Fibroblast of lung (primary cell): ENCODE results near the gene THBS4. TPM values are rescaled to one million over a fixed set of nuclear protein-coding genes. Genes with fewer than 3 reads are reported as not detected.

ENCODE experiments used
- DNase-seq, 2 donors: peaks; one replicate each; pipeline versions ENCODE4 v3.0.0 to v3.0.0-alpha.2; 2010; ENCODE audit warnings: low read depth in 2 of 2
- H2AFZ ChIP-seq: 2 replicates; pipeline ENCODE4 v1.5.1; 2012; ENCODE audit warnings: low read length, control low read depth, inconsistent platforms
- H3K27ac ChIP-seq: 2 replicates; pipeline ENCODE4 v1.5.1; 2011; ENCODE audit warnings: low read length, control low read depth; ENCODE audit not compliant: insufficient read depth
- H3K27me3 ChIP-seq: 2 replicates; pipeline ENCODE4 v1.5.1; 2011; ENCODE audit warnings: mild to moderate bottlenecking, low read length; ENCODE audit not compliant: control insufficient read depth, insufficient read depth
- H3K36me3 ChIP-seq: 2 replicates; pipeline ENCODE4 v1.5.1; 2011; ENCODE audit warnings: low read length; ENCODE audit not compliant: control insufficient read depth, insufficient read depth
- H3K4me1 ChIP-seq: 2 replicates; pipeline ENCODE4 v1.5.1; 2011; ENCODE audit warnings: low read length; ENCODE audit not compliant: control insufficient read depth, insufficient read depth; ENCODE audit errors: extremely low read depth
- H3K4me2 ChIP-seq: 2 replicates; pipeline ENCODE4 v1.5.1; 2011; ENCODE audit warnings: low read length, control low read depth; ENCODE audit not compliant: insufficient read depth; ENCODE audit errors: extremely low read depth
- H3K4me3 ChIP-seq, 4 experiments: fragments of 200-600 bp in 1 of 4; sonication (generic) in 1 of 4; replicated peaks in 1 of 4; 2 replicates each; pipeline ENCODE4 v1.5.1; 2011 to 2016; ENCODE audit warnings: low read length in 4 of 4, low read depth in 3 of 4, mild to moderate bottlenecking in 3 of 4, control low read depth in 2 of 4, inconsistent platforms in 1 of 4, mixed read lengths in 1 of 4; ENCODE audit not compliant: insufficient read depth in 1 of 4; ENCODE audit errors: control extremely low read depth in 1 of 4
- H3K79me2 ChIP-seq: 2 replicates; pipeline ENCODE4 v1.5.1; 2012; ENCODE audit warnings: mild to moderate bottlenecking, low read length, inconsistent platforms; ENCODE audit not compliant: control insufficient read depth, insufficient read depth
- H3K9ac ChIP-seq: 2 replicates; pipeline ENCODE4 v1.5.1; 2011; ENCODE audit warnings: mild to moderate bottlenecking, low read length, control low read depth; ENCODE audit not compliant: insufficient read depth
- H3K9me3 ChIP-seq: 2 replicates; pipeline ENCODE4 v1.5.1; 2012; ENCODE audit warnings: low read depth, low read length; ENCODE audit not compliant: control insufficient read depth, insufficient read depth
- H4K20me1 ChIP-seq: 2 replicates; pipeline ENCODE4 v1.5.1; 2011; ENCODE audit warnings: low read length; ENCODE audit not compliant: control insufficient read depth, insufficient read depth; ENCODE audit errors: extremely low read depth
- EZH2 ChIP-seq: IDR thresholded peaks from 2 replicates; pipeline ENCODE4 v1.5.1; 2012; ENCODE audit warnings: low read length, control low read depth, mild to moderate bottlenecking; ENCODE audit errors: missing control alignments
- polyA plus RNA-seq, 2 donors: library from polyadenylated mRNA; depleted of rRNA in 1 of 2; stranded (reverse) in 1 of 2; unstranded in 1 of 2; fragments of >200 nt; gene quantifications; 2 replicates each; pipeline ENCODE4 v1.2.1, GENCODE V29; 2011 to 2012; ENCODE audit warnings: missing spikeins in 1 of 2
- total RNA-seq: library from RNA; depleted of rRNA; stranded (reverse); fragments of >200 nt; gene quantifications from 2 replicates; pipeline ENCODE4 v1.2.1, GENCODE V29; 2014
- TF ChIP-seq, protein P1 (sequence below), 2 donors: IDR thresholded peaks in 1 of 2; conservative IDR thresholded peaks in 1 of 2; 1 replicate in 1 of 2; 2 replicates in 1 of 2; pipeline ENCODE4 v1.5.1; 2011 to 2012; ENCODE audit warnings: low read length in 2 of 2, control low read depth in 1 of 2, inconsistent platforms in 1 of 2, low read depth in 1 of 2, mild to moderate bottlenecking in 1 of 2

THBS4 gene
- total and polyA plus RNA-seq, 2 donors (not counting 1 experiment from before 2014, with no cell fraction given) = 0.11 to 1.5 TPM

DNA sequence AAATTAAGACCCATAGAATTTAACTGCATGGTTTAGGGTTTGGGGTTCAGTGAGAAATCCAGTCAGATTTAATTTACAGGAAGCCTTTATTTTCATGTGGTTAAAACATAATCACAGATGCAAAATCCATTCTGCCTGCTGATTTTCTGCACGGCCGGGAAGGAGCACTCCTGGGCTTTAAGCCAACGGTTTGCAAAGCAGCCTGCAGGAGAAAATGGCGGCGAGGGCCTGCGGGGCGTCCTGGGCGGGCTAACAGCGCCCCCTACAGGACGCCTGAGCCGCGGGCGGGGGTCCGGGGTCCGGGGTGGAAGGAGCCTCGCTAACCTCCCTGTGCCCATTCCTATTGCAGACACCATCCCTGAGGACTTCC, 47.6 kb downstream of the THBS4 start:
- Histone ChIP-seq H3K9me3 (no peaks in the 10 kb centered on the region), H3K4me1 (no peaks in the 10 kb centered on the region), H4K20me1 (no peaks in the 10 kb centered on the region), H3K36me3 (no peaks in the 10 kb centered on the region), H3K27ac (no peak overlapping the region), H3K4me3 (peak overlapping the region in 2 of 4 experiments; percentile 24 to 47), H3K79me2 (no peaks in the 10 kb centered on the region), H3K9ac (no peak overlapping the region), H2AFZ (peak overlapping the region; percentile 2), H3K4me2 (no peak overlapping the region), H3K27me3 (no peaks in the 10 kb centered on the region)
- TF ChIP-seq, protein P1, sequence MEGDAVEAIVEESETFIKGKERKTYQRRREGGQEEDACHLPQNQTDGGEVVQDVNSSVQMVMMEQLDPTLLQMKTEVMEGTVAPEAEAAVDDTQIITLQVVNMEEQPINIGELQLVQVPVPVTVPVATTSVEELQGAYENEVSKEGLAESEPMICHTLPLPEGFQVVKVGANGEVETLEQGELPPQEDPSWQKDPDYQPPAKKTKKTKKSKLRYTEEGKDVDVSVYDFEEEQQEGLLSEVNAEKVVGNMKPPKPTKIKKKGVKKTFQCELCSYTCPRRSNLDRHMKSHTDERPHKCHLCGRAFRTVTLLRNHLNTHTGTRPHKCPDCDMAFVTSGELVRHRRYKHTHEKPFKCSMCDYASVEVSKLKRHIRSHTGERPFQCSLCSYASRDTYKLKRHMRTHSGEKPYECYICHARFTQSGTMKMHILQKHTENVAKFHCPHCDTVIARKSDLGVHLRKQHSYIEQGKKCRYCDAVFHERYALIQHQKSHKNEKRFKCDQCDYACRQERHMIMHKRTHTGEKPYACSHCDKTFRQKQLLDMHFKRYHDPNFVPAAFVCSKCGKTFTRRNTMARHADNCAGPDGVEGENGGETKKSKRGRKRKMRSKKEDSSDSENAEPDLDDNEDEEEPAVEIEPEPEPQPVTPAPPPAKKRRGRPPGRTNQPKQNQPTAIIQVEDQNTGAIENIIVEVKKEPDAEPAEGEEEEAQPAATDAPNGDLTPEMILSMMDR (conservative IDR thresholded peaks at IDR 0.05 in 1 of 2, IDR thresholded peaks at IDR 0.05 in 1 of 2; ENCODE audit: low read depth in 1 of 2, low read length in 2 of 2) = peak; percentile 65 to 83
- no peak for TF ChIP-seq EZH2
- peak; percentile 71 to 77 for DNase-seq

DNA sequence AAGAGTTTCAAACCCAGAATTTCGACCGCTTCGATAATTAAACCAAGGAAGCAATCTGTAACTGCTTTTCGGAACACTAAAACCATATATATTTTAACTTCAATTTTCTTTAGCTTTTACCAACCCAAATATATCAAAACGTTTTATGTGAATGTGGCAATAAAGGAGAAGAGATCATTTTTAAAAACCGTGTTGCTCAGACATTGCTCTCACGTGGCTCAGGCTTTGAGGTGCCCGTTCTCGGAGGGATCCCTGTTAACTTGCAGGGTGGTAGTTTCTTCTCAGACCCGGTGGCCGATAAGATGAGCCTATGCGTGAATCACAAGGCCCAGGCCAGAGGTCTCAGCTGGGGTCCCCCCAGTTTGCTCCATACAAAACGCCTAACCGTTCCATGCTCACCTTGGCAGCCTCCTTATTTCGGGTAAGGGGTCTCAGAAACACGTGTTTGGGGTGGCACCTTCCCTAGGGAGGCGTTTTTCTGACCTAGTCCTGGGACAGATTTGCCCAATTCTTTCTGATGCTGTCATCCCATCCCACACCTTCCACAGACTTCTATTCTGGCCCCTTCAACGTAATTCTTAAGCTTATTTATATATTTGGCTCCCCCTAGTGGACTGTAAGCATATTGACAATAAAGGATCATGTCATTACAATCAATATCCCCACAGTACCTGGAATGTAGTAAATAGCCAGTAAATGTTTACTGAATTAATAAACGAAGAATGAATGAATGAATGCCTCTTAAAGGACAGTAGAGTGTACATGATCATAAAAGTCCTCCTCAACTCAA, 48.1 kb downstream of the THBS4 start:
- no peaks in the 10 kb centered on the region for H3K36me3 ChIP-seq
- H3K4me3 ChIP-seq = peak overlapping the region in 2 of 4 experiments; percentile 24 to 47
- DNase-seq = peak; percentile 75 to 76
- H3K27ac ChIP-seq = no peak overlapping the region
- peak overlapping the region; percentile 64 for H3K4me2 ChIP-seq
- H3K4me1 ChIP-seq = no peaks in the 10 kb centered on the region
- no peaks in the 10 kb centered on the region for H3K9me3 ChIP-seq
- peak overlapping the region; percentile 23 for H2AFZ ChIP-seq
- no peaks in the 10 kb centered on the region for H4K20me1 ChIP-seq
- no peaks in the 10 kb centered on the region for H3K79me2 ChIP-seq
- no peaks in the 10 kb centered on the region for H3K27me3 ChIP-seq
- TF ChIP-seq, protein P1 (conservative IDR thresholded peaks at IDR 0.05 in 1 of 2, IDR thresholded peaks at IDR 0.05 in 1 of 2; ENCODE audit: low read depth in 1 of 2, low read length in 2 of 2) = peak; percentile 45 to 55
- no peak for TF ChIP-seq EZH2
- no peak overlapping the region for H3K9ac ChIP-seq

DNA sequence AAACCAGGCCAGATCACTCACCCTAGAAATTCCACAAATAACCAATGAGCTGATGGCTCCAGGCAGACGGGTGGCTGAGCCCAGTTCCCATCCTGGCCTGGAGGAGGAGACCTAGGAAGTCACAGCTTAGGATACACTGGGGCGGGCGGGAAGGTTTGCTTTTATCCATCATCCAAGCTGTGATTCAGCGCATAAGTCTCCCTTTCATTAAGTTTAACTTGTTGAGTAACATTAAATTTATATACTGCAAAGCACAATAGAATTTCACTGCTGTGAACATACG, 55.7 kb downstream of the THBS4 start:
- no peak for DNase-seq
- no peaks in the 10 kb centered on the region for H3K36me3 ChIP-seq
- no peak overlapping the region for H3K4me3 ChIP-seq
- H3K9ac ChIP-seq = no peak overlapping the region
- H3K9me3 ChIP-seq = no peaks in the 10 kb centered on the region
- TF ChIP-seq, protein P1 (conservative IDR thresholded peaks at IDR 0.05 in 1 of 2, IDR thresholded peaks at IDR 0.05 in 1 of 2; ENCODE audit: low read depth in 1 of 2, low read length in 2 of 2) = no peak
- no peak overlapping the region for H3K4me2 ChIP-seq
- H3K27me3 ChIP-seq = no peaks in the 10 kb centered on the region
- no peaks in the 10 kb centered on the region for H3K79me2 ChIP-seq
- no peak overlapping the region for H3K27ac ChIP-seq
- H4K20me1 ChIP-seq = no peaks in the 10 kb centered on the region
- no peak overlapping the region for H2AFZ ChIP-seq
- no peaks in the 10 kb centered on the region for H3K4me1 ChIP-seq
